Amniotic stem cell (primary cell): ENCODE data around the gene DNASE1L2.

ENCODE experiments used
- DNase-seq: peaks from one replicate; lab custom pipeline; 2025; lab: John Stamatoyannopoulos, UW

Gene DNASE1L2

DNA sequence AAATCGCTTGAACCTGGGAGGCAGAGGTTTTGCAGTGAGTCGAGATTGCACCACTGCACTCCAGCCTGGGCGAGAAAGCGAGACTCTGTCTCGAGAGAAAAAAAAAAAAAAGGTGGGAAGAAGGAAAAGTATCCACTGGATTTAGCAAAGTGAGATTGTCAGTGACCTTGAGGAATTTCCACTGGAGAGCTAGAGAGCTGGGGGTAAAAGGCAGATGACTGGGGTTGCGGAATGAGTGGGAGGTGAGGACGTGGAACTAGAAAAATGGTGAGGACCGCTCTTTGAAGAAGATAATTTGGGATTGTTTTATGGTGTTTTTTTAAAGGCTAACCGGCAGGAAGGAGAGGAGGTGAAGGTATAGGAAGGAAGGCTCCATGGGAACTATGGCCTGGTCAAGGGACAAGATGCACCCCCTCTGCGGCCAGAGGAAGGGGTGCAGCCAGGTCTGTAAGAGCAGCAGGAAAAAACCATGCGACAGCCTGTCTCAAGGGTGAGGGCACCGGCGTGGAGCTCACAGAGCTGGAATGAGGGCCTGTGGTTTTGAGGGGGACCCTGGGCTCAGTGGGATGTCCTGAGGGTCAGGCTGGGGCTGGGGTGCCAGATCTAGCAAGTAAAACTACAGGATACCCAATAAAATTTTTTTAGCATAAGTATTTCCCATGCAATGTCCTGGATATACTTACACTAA is 31.7 kb upstream of the DNASE1L2 start:
- no peak for DNase-seq

DNA sequence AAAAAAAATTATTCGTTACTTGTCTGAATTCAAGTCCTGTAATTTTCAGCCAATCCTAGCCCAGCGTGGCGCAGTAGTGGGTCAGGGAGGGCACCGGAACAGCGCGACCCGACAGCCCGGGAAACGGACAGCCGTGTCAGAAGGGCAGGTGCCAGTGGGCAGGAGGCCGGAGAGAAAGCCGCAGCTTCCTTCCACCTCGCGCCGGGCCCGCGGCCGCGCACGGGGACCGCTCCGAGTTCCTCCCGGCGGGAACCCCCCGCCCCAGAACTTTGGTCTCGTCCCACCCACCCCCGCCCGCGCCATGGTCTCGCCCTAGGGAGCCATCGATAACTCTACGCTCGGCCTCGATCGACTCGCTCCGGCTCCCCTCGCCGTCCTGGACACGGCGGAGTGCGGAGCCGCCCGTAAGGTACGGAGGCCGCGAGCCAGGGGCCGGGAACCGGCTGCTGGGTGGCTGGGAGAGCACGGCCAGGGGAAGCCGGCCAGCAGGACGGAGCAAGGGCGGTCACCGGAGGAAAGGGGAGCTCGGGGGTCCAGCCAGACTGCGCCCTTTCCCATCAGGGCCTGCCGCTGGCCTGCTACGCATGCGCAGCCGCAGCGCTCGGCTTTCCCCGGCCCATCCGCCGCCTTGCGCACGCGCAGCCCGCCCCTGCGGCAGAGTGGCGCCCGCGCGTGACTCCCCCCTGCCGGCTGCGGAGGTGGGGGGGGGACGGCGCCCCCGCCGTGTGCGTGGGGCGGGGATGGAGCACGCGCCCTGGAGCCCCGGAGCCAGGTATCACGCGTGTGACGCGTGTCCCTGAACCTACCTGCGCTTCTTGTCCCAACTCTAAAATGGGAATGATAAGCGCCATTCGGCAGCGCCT is 30.9 kb upstream of the DNASE1L2 start, which contains the start of gene MLST8:
Gene MLST8 (plus strand): TSS at position 351 of the 863 bp plus-strand sequence. CDS start 632 bp downstream, outside the sequence.
- peak; percentile 81 for DNase-seq

DNA sequence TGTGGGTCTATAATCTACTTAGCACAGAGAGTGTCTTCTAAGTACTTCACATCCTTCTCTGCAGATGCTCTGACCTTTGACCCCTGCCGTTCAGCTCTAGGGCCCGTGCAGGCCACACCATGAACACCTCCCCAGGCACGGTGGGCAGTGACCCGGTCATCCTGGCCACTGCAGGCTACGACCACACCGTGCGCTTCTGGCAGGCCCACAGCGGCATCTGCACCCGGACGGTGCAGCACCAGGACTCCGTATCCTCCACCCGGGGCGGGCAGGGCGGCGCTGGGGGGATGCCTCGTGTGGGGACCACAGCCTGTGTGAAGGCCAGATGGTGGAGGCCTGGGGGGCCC is 30.3 kb upstream of the DNASE1L2 start:
- DNase-seq = no peak

DNA sequence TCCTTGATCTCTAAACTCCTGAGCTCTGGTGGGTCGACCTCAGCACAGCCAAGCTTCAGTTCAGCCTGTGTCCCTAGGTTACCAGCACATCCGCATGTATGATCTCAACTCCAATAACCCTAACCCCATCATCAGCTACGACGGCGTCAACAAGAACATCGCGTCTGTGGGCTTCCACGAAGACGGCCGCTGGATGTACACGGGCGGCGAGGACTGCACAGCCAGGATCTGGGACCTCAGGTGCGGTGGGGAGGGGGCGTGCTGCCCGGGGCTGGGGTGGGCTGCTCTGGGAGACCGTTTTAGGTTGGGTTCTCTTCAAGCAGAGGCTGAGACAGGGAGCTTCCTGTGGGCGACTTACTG is 29.8 kb upstream of the DNASE1L2 start:
- no peak for DNase-seq

DNA sequence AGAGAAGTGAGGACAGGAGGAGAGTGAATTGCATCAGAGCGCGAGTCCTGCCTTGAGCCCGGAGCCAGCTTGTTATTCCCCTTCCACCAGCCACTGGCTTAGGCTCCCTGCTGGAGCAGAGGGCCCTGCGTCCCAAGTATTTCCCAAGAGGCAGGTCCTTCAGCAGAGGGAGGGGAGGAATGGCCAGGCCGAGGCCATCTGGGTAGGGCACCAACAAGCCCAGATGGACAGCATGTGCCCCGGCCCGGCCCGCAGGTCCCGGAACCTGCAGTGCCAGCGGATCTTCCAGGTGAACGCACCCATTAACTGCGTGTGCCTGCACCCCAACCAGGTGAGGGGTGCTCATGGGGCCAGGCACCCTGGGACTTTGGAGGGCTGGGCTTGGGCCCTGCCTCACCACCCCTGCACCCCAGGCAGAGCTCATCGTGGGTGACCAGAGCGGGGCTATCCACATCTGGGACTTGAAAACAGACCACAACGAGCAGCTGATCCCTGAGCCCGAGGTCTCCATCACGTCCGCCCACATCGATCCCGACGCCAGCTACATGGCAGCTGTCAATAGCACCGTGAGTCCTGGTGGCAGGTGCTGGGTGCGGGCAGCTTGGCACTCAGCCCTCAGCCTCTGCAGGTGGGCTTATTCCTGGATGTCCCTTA is 29.3 kb upstream of the DNASE1L2 start:
- DNase-seq = no peak

DNA sequence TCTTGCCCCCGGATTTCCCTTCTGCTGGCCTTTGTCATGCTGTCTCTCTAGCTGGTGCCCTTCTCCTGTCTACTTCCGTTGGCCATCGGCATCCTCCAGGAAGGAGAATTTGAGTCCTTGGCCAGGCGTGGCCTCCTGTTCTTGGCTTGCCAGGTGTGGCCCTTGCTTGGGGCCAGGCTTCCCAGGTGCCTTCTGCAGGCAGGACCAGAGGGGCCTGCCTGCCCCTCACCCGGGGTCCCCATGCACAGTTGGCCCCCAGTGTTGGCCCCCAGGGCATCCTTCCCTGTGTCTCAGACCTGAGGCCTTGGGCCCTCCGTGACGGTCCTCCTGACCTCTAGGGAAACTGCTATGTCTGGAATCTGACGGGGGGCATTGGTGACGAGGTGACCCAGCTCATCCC is 28.4 kb upstream of the DNASE1L2 start:
- DNase-seq = no peak

DNA sequence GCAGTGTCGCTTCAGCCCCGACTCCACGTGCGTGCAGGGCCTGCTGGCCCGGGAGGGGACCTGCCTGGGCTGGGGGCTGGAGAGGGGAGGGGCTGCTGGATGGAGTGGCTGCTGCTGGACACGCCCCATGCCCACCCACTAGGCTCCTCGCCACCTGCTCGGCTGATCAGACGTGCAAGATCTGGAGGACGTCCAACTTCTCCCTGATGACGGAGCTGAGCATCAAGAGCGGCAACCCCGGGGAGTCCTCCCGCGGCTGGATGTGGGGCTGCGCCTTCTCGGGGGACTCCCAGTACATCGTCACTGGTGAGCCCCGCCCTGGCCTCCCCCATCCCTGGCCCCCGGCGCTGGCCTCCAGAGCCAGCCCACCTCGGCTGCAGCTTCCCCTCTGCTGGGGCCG is 27.9 kb upstream of the DNASE1L2 start:
- no peak for DNase-seq

DNA sequence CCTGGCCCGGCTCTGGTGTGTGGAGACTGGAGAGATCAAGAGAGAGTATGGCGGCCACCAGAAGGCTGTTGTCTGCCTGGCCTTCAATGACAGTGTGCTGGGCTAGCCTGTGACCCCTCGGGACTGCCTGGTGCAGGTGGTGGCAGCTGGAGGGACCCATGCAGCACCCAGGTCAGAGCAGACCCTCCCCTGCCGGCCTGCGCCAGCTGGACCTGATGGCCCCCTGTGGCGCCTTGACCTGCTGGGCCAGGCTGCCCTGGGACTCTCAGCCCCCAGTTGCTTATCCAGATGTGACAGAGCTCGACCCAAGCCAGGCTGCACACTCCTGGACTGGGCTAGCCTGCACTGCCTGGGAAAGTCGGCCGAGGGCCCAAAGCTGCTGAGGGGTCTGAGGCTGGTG is 27.5 kb upstream of the DNASE1L2 start:
- no peak for DNase-seq

DNA sequence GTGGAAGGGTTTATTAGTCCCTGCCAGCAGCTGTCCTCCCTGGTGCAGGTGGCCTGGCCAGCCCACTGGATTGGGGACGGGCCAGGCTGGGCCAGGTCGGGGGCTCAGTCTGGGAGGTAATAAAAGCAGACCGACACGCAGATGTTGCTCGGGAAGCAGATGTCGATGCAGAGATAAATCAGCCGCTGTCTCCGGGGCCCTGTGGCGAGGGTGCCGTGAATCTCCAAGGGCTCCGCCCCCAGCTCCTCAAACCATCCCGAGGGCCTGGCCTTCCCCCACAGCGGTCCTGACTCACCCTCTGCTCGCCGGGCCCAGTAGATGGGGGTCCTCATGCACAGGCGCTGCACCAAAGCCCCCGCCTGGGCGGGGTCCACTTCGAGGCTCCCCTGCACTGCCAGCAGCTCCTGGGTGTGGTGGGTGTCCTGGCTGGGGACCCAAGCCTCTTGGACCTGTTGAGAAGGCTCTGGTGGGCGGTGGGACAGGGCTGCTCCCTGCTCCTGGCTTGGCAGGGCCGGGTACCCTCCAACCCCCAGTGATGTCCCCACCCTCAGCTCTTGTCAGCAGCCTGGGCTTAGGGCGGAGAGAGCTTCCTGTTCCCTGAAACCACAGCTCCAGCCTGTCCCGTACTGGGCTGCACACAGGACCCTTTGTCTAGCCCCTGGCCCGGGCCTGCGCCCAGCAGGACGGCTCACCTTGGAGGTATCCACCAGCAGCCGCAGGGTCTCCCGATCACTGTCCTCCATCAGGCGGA is 26.8 kb upstream of the DNASE1L2 start:
- DNase-seq = no peak

DNA sequence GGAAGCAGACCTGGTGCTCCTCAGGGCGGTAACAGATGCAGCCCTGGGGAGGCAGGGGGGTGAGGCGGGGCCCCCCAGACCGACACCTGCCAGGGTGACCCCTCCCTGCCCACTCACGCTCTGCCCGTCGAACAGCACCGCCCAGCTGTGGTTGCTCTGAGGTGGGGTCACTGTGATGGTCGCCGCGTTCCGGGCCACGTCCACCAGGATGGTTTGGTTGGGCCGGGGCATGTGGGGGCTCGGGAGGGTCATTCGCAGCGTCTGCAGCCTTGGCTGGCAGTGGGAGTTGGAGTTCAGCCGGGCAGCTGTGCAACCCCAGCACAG is 26.3 kb upstream of the DNASE1L2 start:
- no peak for DNase-seq

DNA sequence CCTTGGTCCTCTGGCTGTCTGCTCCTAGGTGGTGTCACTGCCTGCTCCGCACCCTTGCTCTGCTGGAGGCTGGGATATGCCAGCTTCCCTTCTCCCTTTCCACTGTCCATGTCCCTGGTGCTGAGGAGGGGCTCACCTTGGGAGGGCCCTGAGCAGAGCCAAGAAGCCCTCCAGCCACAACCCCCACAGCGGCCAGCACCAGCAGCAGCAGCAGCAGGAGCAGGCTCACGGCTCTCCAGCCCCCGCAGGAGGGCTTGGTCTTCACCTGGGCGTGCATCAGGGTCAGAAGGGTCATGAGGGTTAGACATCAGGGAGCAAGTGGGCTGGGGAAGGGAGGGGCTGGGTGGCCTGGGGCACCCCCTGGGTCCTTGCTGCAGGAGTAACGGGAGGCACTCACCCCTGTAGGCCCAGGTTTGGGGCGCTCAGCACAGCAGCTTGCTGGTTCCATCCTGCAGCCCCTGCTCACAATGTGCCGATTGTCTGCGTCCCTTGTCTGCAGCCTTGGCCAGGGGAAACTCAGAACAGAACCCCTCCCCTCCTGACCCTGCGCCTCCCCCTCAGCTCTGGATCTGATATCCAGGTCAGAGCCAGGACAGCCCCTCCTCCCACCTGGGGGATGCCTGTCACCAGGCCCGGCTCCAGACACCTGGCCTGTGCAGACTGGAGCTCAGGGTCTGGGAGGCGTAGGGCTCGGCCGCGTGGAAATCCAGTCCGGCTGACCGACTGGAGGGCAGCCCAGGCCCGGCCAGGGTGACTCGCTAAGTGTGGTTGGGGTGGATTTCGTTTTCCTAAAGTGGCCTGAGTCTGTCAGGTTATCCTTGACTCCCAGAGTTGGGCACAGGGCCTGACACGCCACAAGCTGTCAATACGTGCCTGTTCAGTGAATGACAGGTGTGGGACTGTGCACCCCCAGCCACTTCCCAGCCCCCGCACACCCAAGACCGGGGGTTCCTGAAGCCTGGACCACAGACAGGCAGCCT is 25.6 kb upstream of the DNASE1L2 start, which contains the start of gene BRICD5:
Gene BRICD5 (minus strand): TSS at position 478 of the 980 bp plus-strand sequence. CDS start 30 bp downstream, at position 448.
- DNase-seq = no peak

DNA sequence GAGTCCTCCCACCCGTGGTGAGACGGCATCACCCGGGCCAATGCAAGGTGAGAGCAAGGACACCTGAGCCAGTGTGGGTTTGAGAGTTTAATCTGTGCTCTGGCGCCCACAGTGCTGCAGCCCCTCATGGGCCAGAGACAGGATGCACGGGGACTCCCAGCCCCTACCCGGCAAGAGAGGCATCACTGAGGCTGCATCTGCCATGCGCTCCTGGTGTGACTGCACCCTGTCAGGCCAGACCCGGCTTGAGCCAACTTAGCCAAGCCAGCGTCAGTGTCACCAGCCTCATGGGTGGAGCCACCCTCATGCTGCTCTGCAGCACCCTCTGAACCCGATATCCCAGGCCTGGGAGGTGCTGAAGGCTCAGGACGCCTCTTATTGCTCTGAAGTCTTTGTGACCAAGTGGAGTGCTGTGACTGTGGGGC is 24.3 kb upstream of the DNASE1L2 start:
- no peak for DNase-seq

DNA sequence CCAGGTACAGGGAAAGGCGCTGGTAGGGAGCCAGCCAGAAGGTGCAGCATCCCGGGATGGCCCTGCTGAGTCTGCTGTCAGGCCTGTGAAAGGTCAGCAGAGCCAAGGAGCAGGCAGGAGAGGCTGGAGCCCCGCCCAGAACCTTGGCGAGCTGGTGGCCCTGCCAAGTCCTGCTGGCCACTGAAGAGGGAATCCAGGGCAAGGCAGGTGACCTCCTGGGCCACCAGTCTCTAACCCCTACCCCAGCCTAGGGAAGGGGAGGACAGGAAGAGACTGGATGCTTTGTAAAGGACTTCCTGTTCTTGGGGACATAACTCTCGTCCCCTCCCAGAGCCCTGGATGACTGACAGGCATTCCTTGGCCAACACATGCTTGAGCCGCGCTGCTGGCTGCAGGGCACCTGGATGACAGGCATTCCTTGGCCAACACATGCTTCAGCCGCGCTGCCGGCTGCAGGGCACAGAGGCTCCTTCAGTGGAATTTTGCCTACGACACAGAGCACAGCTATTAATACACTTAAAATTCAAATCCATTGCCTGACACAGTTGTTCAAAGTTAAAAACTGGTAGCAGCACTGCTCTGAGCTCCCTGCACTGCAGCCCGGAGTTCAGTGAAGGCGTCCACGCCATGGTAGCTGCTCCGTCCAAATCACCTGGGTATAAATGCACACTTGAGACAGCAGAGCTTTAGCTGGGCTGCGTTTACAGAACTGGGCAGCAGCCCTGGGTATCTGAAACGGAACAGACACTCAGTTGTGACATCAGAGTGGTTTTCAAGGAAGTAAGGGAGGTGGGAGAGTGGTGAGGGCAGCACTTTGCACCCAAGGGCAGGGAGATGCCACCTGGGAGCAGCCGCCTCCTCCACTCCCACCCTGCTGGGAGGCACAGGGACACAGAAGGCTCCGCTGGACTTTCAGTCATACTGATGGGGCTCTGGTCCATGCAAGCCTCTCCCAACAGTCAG is 23.6 kb upstream of the DNASE1L2 start:
- DNase-seq = no peak

DNA sequence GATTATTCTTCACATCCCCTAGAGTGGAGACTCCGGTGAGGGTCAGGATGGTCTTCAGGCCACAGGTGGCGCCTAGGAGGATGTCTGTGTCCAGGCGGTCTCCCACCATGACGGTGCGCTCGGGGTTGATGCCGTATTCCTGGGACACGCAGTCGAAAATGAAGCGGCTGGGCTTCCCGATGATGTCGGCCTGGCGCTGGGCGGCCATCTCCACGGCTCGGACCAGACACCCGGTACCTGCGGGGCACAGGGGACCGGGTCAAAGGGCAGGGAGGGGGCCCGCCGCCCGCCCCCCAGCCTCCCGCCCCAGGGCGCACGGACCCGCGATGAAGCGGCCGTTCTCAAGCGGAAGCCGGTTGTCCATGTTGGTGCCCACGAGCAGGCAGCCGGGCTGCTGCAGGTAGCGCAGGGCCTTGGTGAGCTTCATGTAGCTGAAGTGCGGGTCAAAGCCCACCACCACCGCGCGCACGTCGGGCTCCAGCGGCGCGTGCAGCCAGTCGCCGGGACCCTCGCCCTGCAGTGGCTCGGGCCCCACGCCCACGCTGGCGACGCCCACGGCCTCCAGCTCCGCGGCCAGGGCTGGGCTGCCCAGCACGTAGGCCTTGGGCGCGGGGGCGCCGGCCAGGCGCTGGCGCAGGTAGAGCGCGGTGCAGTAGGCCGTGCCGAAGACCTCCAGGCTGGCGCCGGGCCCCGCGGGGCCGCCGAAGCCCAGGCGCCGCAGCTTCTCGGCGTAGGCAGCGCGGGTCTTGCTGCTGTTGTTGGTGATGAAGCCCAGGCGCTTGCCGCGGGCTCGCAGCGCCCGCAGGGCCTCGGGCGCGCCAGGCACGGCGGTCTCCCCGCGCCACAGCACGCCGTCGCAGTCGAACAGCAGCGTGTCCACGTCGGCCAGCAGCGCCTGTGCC is 22.2 kb upstream of the DNASE1L2 start:
- DNase-seq = no peak

DNA sequence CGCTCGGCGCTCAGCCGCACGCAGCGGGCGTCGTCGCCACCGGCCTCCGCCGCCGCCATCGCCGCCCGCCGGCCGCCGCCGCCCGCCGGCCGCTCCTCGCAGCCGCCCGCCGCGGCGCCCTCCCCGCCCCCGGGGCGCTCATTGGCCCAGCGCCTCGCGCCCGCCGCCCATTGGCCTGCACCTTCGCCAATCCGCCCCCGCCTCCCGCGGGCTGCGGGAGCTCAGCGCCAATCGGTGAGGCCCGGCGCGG is 21.6 kb upstream of the DNASE1L2 start, which contains the start of gene PGP:
Gene PGP (minus strand): TSS at position 122 of the 250 bp plus-strand sequence. CDS start 63 bp downstream, at position 59.
- DNase-seq = no peak

DNA sequence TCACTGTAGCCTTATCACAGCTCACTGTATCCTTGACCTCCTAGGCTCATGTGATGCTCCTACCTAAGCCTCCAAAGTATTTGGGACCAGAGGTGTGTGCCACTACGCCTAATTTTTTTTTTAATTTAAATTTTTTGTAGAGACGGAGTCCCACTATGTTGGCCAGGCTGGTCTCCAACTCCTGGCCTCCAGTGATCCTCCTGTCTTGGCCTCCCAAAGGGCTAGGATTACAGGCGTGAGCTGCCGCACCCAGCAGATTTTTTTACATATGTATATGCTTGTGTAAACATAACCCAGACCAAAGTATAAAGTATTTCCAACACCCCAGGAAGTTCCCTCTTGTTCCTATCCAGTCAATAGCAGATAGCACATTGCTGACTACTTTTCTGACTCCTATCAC is 19.9 kb upstream of the DNASE1L2 start:
- no peak for DNase-seq

DNA sequence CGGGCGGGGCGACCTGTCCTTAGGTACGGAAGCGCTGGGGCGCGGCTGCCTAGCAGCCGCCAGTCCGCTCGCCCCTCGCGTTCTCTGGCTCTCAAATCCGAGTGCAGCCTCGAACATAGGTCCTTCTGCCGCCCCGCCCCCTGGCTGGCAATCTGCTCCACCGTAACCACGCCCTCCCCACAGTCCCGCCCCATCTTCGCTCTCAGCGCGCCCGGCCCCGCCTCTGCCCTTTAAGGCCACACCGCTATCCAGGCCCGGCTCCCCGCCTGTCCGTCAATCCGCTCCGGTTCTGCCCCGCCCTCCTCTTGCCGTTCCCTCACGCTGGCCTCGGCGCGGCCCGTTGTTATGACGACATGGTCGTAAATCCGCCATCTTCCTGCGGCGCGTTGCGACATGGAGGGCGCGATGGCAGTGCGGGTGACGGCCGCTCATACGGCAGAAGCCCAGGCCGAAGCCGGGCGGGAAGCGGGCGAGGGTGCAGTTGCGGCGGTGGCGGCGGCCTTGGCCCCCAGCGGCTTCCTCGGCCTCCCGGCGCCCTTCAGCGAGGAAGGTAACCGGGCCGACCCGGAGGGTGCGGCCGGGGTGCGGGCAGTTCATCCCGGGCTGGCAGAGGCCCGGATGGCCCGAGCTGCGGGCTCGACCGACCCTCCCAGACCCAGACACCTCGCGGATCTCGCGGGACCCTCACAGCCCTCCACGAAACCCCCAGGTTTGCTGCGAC is 12.9 kb upstream of the DNASE1L2 start, which contains the start of gene E4F1:
Gene E4F1 (plus strand): TSS at position 371 of the 721 bp plus-strand sequence. CDS start 23 bp downstream, at position 394.
- peak; percentile 99 for DNase-seq

DNA sequence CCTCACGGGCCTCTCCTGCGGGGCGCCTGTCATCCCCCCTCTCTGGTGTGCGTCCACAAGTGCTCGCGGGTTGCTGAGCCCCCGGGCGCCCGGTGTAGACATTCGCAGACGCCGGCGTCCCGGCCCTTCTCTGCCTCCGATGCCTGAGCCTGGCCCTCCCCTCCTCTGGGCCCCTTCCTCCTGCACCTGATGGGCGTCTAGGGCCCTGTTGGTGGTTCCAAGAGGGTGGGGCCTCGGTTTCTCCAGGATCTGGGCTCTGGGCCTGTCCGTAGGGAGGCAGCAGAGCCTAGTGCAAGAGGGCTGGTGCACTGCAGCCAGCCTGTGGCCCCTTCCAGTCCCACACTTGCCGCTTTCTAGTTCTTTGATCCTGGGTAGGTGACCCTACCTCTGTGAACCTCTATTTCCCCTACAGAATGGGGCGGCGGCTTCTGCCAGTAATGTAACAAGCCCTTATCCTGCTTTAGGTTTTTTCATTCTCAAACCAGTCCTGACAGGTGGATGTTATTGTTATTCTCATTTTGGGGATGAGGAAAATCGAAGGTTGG is 12.2 kb upstream of the DNASE1L2 start:
- DNase-seq = no peak
